ENCODE measurements around the gene SLIT1.
"Not testable (repeated sequence)": the region's sequence is repeated elsewhere in the genome, so short reads cannot be mapped to it uniquely, and the experiment has no call there.

Gene SLIT1

DNA sequence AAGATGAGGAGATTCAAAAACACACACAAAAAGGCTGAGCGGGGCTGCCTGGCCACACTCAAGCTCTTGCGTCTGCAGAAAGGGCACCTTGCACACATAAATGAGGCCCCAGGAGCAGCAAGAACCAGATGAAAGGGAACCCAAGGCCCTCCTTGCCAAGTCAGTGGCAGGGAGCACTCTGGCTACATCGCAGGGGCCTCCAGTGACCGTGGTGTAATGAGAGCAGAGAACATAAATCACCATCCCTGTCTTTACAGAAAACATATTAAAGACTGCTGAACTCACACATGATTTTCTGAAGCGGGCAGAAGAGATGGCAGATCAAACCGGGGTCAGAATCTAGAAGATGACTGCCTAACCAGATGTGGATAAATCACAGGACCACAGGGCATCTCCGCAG lies 80.5 kb downstream of the SLIT1 start:
- DNase-seq = no peak

DNA sequence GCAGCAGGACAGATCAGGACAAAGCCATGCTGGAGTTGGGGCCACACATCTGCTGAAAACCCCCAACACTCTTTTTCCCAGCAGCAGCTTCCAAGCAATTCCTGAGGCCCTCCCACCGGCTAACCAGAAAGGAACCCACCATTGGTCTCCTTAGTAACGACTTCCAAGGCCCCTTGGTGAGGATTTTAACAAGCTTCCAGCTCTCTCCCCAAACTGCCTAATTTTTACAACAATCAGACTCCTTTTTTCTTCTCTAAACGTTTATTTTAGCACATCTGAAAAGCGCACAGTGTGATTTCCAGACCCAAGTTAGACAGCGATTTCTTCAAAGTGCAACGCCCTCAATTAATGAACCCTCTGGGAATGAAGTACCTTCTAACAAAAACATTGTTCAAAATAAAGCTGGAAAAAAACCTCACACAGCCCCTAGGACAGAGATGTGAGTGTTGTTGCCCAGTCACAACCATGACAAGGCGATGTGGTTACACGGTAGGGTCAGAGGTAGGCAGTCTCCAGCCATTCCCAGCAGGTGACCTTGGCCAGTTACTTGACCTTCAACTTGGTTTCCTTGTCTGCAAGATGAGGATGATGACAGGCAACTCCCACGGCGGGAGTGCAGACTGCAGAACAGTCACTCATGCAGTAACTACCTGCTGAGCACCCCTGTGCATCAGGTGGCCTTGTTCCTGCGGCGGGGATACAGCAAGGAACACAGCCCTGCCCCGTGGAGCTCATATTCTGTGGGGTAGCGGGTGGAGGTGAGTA lies 82.3 kb downstream of the SLIT1 start:
- no peak for DNase-seq

DNA sequence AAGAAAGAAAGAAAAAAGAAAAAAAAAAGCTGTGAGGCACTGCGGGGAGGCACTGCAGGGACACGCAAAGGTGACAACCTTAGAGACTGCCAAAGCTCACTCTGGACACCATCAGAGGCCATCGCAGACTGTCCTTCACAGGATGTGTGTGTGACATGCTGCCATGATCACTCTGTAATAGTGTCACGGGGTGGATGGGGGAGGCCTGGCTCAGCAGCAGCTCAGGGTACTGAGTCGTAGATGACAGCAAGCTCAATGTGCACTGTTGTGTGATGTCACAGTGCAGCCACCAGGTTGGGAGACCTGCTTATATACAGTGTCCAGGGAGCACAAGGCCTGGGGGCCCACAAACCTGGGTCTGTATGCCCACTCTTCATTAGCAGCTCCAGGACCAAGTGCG lies 83.3 kb downstream of the SLIT1 start:
- DNase-seq = no peak

DNA sequence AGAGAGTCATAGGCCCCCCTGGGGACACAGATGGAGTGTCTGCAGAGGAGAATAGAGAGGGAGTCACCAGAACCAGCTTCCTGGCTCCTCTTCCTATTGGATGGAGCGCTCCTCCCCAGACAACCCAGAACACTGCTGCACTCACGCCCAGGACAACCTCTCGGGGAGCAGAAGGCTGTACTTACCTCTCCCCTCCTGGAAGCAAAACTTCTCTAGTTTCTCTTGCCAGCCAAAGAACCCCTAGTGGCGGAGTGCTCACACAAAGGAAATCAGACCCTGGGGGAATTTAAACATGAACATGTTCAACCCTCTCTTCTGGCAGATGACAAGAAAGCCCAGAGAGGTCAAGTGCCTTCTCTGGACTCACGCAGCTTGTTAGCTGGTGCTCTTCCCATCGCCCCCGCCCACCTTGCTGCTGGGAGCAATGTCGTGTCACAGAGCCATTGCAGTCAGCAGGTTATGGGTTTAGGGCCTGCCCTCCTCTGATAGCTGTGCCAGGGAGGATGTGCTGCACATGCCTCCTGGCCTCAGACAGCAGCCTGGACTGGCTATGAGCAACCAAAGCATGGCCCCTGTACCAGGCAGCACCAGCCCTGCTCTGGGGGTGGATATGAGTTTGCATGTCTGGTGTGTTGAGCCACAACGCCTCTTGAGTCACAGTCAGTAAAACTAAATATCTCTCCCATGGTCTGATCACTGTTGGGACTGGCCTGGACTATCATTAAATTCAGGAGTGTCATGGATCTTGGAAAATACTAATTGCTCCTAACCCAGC lies 84.4 kb downstream of the SLIT1 start:
- no peak for DNase-seq

DNA sequence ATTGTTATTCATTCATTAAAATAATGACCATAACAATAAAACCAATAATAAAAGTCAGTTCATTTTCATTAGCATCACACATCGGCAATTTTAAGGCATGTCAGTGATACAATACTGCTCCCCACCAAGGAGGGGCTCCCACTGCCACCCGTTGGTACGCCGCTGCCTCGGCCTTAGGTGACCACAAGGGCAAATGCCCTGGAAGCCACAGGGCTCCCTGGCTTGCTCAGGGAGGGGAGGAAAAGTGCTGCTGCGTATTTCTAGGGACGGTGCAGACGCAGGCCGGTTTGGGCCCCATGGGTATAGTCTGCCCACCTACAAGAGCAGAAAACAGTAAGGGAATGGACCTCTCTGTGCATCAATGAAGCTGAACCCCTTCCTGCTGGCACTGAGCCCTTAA lies 85.1 kb downstream of the SLIT1 start:
- DNase-seq = no peak

DNA sequence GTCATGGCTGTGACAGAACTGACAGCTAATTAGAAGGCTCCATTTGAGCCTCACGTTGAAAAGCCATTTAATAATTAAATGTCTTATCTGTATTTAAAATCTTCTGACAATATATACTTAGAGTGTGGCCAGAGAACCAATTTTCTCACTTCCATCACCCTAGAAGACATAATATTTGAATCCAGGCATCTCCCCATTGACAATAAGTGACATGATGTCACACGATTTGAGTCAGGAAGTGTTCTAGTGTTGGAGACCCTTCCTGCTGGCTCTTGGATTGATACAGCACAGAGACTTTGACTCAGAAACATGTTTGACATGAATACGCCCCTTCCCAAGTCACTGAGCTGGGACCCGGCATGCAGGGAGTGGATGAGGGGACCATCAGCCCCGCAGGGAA lies 85.9 kb downstream of the SLIT1 start:
- no peak for DNase-seq

DNA sequence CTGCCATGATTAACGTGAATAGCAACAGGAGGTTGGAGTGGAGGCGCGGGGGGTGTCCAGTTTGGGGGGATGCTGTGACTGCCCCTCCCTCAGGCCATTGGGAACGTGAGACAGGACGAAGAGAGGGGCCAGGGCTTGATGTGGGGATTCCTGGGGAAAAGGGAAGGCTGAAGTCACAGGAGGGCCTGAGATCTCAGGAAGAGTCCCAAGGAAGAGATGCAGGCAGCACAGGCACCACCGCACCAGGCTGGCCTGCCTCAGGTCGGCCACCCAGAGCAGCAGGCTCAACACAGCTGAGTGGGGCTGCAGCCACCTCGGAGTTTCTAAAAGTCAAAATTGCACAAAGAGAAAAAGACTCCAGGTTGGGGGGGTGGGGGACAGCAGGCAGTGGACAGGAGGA lies 86.7 kb downstream of the SLIT1 start:
- no peak for DNase-seq

DNA sequence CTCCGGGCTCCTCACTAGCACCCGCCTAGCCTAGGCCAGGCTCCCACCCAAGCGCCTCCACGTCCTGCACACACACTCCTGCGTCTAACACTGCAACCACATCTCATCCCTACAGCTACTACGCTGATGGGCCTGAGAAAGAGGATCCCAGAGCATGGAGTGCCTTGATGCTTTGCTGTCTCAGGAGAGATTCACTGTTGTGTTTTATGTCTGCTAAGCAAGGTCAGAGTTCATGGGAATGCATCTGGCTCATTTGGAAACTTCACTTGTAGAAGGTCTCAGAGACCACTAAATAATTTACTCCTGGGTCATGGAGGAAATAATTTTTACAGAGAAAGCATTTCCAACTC lies 88.7 kb downstream of the SLIT1 start:
- DNase-seq = no peak

DNA sequence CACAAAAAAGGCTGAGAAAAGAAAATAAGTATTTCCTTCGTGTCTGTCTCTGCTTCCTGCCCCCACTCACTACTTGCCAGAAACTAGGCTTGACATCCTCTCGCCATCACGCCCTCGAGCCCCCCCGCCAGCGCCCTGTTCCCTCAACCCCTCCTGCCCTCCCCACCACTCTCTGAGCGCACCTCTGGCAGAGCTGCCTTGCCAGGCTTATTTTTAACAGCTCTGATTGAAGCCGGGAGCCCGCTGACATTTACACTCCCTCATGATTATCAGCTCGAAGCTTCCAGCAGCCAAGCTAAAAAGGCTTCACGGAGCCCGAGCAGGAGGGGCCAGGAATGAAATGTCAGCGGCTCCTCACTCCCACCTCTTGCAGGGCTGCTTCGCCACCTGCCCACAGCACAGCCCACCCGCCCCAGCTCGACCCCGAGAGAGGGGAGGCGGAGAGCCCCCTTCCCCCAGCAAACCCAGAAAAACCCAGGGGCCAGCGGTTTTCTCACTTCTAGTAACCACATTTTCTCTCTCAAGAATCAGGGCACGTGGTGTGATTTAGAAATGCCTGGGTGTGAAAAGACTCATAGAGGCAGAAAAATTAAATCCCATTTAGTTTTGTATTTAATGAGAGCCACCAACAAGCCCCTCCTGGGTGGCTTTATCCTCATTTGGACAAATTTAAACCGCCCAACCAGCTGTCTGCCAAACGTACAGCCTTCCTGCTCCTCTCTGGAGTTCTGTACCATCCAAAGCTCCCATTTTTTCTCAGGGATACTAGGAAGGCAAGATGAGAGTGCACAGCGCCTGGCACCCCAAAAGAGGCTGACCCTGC lies 89.3 kb downstream of the SLIT1 start:
- no peak for DNase-seq

DNA sequence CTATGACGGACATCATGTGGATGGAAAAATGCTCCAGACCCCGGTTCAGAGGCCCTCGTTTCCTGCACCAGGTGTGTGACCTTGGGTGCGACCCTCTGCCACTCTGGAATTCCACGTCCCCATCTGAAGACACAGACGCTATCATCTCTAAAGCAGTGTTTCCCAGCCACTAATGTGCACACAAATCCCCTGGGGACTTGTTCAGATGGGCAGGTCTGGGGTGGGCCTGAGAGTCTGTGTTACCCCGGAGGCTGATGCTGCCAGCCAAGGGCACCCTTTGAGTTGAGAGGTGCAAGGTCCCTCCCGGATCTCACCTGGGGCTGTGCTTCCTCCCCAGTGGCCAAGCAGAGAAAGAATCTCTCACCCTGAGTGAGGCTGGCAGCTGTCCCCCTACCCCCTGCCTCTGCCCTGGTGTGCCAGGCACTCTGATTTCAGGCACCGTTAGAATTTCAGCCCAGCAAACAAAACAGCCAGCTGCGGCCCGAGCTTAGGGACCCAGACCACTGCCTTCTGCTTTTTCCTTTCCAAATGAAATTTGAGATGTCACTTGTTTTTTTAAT lies 90.0 kb downstream of the SLIT1 start:
- no peak for DNase-seq

DNA sequence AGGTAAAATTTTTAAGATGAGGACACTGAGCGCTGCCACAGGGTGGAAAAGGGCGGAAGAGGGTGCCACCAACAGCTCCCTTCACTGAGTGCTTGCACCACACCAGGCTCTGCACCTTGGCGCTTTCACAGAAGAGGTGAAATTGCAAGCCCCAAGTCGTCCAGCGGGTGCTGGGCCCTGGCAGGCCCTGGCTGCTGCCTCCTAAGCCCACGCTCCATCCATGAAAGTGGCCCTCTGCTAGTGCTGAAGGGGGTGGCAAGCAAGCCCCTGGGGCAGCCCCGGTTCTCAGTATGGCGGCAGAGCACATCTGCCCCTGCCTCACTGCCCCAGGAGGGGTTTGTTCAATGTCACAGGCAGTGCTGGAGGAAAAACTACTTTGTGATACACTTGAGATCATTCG lies 95.1 kb downstream of the SLIT1 start:
- DNase-seq = no peak

DNA sequence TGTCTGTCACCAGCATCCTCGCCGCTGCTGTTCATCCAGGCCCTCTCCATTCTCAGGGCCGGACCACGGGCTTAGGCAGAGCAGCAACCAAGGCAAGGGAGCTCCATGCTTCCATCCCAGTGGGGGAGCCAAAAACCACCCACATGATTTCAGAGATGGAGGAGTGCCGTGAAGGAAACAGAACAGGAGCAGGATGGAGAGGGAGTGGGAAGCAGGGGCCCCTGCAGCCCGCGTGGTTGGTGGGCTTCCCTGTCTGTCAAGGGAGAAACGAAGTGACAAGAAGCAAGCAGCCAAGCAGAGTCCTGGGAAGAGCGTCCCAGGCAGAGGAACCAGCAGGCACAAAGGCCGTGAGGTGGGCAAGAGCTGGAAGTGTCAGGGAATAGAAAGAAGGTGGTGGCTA lies 95.7 kb downstream of the SLIT1 start:
- DNase-seq = no peak

DNA sequence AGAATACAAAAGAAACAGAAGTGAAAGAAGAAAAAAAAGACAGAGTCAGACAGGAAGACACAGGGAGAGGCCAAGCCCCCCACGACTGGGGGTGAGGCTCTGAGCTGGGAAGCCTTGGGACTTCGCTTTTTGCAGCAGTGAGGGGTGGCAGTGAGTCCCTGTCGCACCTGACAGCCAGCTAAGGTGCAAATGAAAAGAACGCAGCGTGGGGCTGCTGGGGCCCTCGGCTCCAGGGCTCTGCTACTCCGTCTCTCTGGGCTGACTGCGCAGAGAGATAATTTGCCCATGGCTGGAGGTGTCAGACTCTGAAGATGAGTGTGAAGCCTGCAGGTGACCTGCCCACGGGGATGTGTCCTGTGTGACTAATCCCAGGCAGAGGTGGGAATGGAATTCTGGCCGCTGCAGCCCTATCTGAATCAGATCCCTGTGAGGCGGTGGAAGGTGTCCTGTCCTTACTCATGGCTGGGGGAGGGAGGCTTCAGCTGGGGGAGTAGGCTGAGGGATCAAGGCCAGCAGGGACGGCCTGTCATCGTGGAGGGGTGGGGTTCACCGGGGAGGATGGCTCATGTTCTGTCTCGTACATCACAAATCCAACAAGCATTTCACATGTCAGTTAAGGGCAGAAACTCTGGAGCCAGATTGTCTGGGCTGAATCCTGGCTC lies 96.4 kb downstream of the SLIT1 start:
- no peak for DNase-seq

DNA sequence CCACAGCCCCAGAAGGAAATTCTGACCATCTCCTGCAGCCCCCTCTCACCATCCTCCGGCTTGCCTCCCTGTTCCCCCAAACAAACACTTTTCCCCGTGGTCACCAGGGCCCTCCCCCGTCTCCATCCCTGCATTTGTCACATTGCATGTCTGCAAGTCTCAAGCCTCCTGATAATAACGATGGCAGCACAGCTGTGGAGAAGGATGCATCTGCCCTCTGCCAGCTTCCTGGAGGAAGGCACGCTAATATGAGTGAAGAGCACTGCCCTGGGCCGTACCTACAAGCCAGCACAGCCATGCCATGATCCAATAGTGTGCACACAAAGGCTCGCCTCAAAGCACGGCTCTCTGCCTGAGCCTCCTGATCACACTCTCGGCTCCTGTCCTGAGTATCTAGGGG lies 98.5 kb downstream of the SLIT1 start:
- DNase-seq = no peak

DNA sequence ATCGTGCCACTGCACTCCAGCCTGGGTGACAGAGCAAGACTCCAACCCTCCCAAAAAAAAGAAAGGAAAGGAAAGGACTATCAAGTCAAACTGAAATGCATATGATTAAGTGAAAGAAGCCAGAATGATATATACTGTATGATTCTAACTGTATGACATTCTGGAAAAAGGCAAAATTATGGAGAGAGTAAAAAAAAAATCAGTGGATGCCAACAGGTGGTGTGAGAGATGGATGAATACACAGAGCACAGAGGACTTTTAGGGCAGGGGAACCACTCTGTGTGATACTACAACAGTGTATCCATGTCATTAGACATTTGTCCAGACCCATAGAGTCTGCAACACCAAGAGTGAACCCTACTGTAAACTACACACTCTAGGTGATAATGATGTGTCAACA lies 99.2 kb downstream of the SLIT1 start:
- no peak for DNase-seq

DNA sequence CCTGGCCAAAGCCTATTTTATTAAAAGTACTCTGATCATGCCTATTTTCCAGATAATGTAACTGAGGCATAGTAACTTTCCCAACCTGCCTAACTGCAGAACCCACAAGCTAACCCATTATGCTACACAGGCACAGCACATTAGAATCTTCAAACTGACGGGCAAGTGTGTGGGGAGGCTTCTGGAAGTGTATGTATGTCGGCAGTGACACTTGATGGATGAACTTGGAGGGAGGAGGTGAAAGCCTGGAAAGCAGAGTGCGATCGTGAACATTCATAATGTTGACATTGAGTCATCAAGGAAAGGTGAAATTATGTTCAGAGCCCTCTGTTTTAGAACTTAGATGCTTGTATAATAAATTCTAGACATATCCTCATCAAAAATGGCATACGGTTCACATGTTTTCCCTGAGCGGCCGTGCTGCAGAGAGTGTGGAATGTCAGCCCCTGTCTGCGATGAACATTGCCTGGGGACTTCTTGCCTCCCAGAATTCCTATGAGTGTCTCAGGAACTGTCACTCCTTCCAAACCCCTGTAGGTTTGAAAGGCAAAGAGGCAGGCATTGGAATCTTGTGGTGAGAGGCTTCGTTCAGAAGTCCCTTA lies 102.4 kb downstream of the SLIT1 start:
- DNase-seq = no peak

DNA sequence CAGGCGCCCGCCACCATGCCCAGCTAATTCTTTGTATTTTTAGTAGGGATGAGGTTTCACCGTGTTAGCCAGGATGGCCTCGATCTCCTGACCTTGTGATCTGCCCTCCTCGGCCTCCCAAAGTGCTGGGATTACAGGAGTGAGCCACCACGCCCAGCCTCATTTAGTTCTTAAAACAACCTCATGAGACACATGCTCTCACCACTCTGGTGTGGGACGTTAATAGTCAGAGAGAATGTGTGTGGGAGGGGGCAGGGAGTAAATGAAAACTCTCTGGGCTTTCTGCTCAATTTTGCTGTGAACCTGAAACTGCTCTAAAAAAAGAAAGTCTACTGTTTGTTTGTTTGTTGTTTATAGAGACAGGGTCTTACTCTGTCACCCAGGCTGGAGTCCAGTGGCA lies 103.2 kb downstream of the SLIT1 start:
- DNase-seq = not testable (repeated sequence)

DNA sequence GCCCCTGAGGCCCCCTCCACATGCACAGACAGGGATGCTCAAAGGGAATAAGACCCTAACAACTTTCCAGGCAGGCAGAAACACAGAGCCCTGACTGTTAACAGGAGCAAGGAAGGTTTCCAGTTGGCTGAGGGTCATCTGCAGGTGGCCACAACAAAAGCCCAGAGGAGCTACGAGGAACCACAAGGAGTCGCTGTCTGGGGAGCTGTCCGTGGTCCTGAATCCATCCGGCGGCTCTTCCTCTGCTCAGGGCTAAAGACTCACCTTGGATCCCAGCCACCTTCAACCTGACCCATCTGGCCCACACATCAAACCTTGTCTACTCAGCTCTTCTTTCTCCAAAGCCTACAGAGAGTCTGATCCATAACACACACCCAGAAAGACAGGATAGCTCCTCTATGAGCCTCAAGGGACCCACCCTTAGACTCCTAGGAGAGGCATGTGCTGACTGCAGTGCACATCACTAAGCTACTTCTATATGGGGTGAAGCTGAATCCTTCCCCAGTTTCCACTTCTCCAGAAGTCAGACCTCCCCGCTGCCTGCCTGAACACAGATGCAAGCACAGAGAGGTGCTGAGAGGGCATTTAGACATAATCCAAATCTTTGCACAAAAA lies 104.0 kb downstream of the SLIT1 start:
- peak; percentile 74 to 87 (median 80) for DNase-seq

DNA sequence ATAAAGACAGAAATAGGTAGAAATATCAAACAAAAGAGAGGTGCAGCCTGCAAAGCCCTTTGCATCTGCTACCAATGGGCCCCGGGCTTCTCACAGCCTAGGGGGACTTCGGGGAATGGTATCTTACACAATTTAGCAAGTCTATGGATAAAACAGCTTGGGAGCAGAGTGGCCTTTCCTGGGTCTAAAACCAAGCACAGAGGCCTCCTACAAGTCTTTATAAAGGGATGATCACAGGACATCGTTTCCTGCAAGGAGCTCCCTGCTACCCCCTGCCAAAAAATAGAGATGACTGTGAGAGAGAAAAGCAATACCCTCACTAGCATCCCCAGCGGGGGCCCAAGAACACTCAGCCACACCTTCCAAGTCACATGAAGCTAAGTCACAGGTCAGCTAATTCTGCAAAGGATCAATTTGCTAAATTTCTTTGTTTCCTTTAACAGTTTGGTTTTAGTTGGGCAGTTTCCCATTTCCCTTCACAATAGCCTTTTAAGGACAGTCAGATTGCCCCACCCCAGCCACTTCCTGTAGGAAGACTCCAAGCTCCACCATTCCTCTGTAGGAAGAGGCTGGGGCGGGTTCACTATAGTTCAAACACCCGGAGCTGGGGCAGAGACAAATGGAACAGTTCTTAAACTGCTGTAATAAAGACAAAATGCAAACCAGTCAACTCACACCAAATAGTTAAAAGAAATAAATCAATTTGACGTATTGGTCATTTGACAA lies 105.5 kb downstream of the SLIT1 start:
- peak in 1 of 3 donors; percentile 7 for DNase-seq

DNA sequence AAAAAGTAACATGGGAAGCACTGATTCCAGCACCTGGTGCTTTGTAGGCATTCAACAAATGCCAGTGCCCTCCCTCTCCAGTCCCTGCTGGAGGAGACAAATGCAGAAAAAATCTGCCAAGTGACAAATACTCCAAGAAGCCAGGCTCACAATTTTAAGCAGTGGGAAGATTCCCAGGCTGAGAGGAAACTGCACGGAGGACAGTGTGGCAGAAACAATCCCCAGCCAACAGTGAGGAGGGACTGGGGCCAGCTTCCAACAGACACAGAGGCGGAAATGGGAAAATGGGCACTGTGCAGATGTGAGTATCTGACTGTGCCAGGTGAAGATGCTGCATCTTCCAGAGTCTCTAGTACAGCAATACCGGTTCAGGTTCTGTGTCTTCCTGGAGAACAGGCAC lies 106.3 kb downstream of the SLIT1 start:
- no peak for DNase-seq

DNA sequence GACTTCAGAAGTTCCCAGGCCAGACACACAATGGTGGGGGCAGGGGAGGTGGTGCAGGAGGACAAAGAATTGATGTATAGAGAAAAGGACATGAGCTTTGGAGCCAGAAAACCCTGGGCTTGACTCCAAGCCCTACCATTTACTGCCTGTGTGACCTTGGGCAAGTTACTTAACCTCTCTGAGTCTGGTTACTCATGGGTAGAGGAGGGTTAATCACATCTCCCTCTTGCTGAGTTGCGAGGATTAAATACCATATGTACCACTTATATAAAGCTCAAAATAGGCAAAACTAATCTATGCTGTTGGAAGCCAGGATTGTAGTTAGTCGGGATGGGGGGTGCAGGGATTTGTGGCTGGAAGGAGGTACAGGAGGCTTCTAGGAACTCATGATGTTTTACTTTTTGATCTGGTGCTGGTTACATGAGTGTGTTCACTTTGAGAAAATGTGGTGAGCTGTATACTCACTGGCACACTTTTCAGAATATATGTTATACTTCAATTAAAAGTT lies 106.8 kb downstream of the SLIT1 start:
- no peak for DNase-seq

Data from suppressor macrophage treated with lipopolysaccharide for 1 hour (primary cell).